A673 (cell line): ENCODE results near the gene MYO5B. TPM values are rescaled to one million over a fixed set of nuclear protein-coding genes. Genes with fewer than 3 reads are reported as not detected.

ENCODE experiments used
- BruUV-seq: library from RNA; stranded (reverse); fragments of 400-500 nt; replicated peaks from 2 replicates; lab custom pipeline; 2021; lab: Mats Ljungman, UMichigan
- CTCF ChIA-PET: fragments of 300-600 bp; sonication (Branson Sonifier 250); formaldehyde crosslinking; loops from one replicate; lab custom pipeline; 2022; ENCODE audit warnings: antibody characterized with exemption; lab: Charles Lee
- POLR2A ChIA-PET: fragments of 300-600 bp; sonication (Branson Sonifier 250); formaldehyde crosslinking; loops from one replicate; lab custom pipeline; 2022; ENCODE audit warnings: antibody characterized with exemption; ENCODE audit not compliant: low non-redundant PET; lab: Charles Lee
- DNase-seq: peaks from one replicate; pipeline ENCODE4 v3.0.0-alpha.2; 2015; ENCODE audit warnings: low spot score
- H3K27ac ChIP-seq: fragments of 200-600 bp; sonication (generic); 2 replicates; pipeline ENCODE4 v1.5.1; 2016; ENCODE audit warnings: mixed run types, low read depth, mild to moderate bottlenecking, mixed read lengths, antibody characterized with exemption, low read length; ENCODE audit not compliant: poor library complexity, severe bottlenecking
- H3K27me3 ChIP-seq: fragments of 200-600 bp; sonication (generic); replicated peaks from 2 replicates; pipeline ENCODE4 v1.6.1; 2017; ENCODE audit warnings: mixed run types, low read depth, mild to moderate bottlenecking, mixed read lengths, antibody characterized with exemption, low read length; ENCODE audit not compliant: insufficient read depth, poor library complexity
- H3K36me3 ChIP-seq: fragments of 200-600 bp; sonication (generic); 2 replicates; pipeline ENCODE4 v1.6.1; 2016; ENCODE audit warnings: mixed run types, mild to moderate bottlenecking, mixed read lengths, antibody characterized with exemption, low read length; ENCODE audit not compliant: insufficient read depth, poor library complexity, severe bottlenecking
- H3K4me1 ChIP-seq: fragments of 200-600 bp; sonication (generic); 2 replicates; pipeline ENCODE4 v1.6.1; 2017; ENCODE audit warnings: mixed run types, mild to moderate bottlenecking, mixed read lengths, antibody characterized with exemption, low read length; ENCODE audit not compliant: insufficient read depth, poor library complexity, severe bottlenecking
- H3K4me3 ChIP-seq: fragments of 200-600 bp; sonication (generic); 2 replicates; pipeline ENCODE4 v1.5.1; 2016; ENCODE audit warnings: low read depth, mixed run types, mild to moderate bottlenecking, mixed read lengths, low read length; ENCODE audit not compliant: poor library complexity, severe bottlenecking
- H3K9me3 ChIP-seq: fragments of 200-600 bp; sonication (generic); 2 replicates; pipeline ENCODE4 v1.6.1; 2016; ENCODE audit warnings: mixed run types, low read depth, mild to moderate bottlenecking, mixed read lengths, antibody characterized with exemption, low read length; ENCODE audit not compliant: poor library complexity, severe bottlenecking
- CTCF ChIP-seq: fragments of 300-800, 200-600 bp; sonication (generic); conservative IDR thresholded peaks from 2 replicates; pipeline ENCODE4 v1.5.1; 2017; ENCODE audit warnings: low read depth, mild to moderate bottlenecking, antibody characterized with exemption, low read length, moderate library complexity, mixed read lengths
- EZH2 ChIP-seq: fragments of 200-600 bp; sonication (generic); IDR thresholded peaks from 2 replicates; pipeline ENCODE4 v1.6.1; 2017; ENCODE audit warnings: borderline replicate concordance, low read depth, mild to moderate bottlenecking, mixed read lengths, antibody characterized with exemption, low read length; ENCODE audit not compliant: poor library complexity, severe bottlenecking
- intact Hi-C: fragments of 100-400 bp; cut with micrococcal nuclease; formaldehyde crosslinking; loops from one replicate; pipeline ENCODE4 v1.10.0; 2022; ENCODE audit not compliant: unreplicated experiment
- total RNA-seq: library from RNA; stranded (reverse); gene quantifications from 2 replicates; pipeline ENCODE4 v1.2.3, GENCODE V29; 2021

Gene MYO5B
- total RNA-seq, 1 experiment from 2014 or later = 0.30 TPM

GRCh38 chr18:49898421-49898820, 296.5 kb downstream of the MYO5B start:
- CTCF ChIA-PET = interaction anchor here (0.6 kb wide), 1 partner anchor 16 kb away, joined by 6 read pairs; no protein-coding TSS in a partner anchor
- TF ChIP-seq CTCF = no peak
- no peak for TF ChIP-seq EZH2
- H3K27me3 ChIP-seq = peaks cover 23% of the 10 kb centered on the region
- no TSS peak for BruUV-seq
- POLR2A ChIA-PET = no interaction called here
- intact Hi-C loops = no loop called here
- no peak overlapping the region for H3K4me3 ChIP-seq
- no peaks in the 10 kb centered on the region for H3K36me3 ChIP-seq
- H3K27ac ChIP-seq = no peak overlapping the region
- H3K9me3 ChIP-seq = no peaks in the 10 kb centered on the region
- peak; percentile 79 for DNase-seq
- no peaks in the 10 kb centered on the region for H3K4me1 ChIP-seq

GRCh38 chr18:49894517-49895226, 300.3 kb downstream of the MYO5B start:
- Histone ChIP-seq H3K4me3 (no peak overlapping the region), H3K9me3 (no peaks in the 10 kb centered on the region), H3K27me3 (peaks cover 21% of the 10 kb centered on the region), H3K36me3 (no peaks in the 10 kb centered on the region), H3K27ac (no peak overlapping the region), H3K4me1 (no peaks in the 10 kb centered on the region)
- BruUV-seq = no TSS peak
- intact Hi-C loops = no loop called here
- ChIA-PET POLR2A (no interaction called here), CTCF (no interaction called here)
- DNase-seq = no peak
- no peak for TF ChIP-seq EZH2
- TF ChIP-seq CTCF = no peak

GRCh38 chr18:49893036-49893435, 301.9 kb downstream of the MYO5B start:
- intact Hi-C loops = no loop called here
- no peak for TF ChIP-seq EZH2
- TF ChIP-seq CTCF = no peak
- H3K27me3 ChIP-seq = peaks cover 21% of the 10 kb centered on the region
- H3K36me3 ChIP-seq = no peaks in the 10 kb centered on the region
- no peak for DNase-seq
- H3K4me3 ChIP-seq = no peak overlapping the region
- no peaks in the 10 kb centered on the region for H3K4me1 ChIP-seq
- CTCF ChIA-PET = no interaction called here
- POLR2A ChIA-PET = no interaction called here
- H3K9me3 ChIP-seq = no peaks in the 10 kb centered on the region
- no TSS peak for BruUV-seq
- no peak overlapping the region for H3K27ac ChIP-seq
